H1 (cell line): Measurements from ENCODE around the gene SLC24A3. TPM values are rescaled to one million over a fixed set of nuclear protein-coding genes. Genes with fewer than 3 reads are reported as not detected.
A peak's percentile ranks its signal among the peaks of the same experiment; 100 is the strongest.

Experiments used
- CTCF ChIA-PET: fragments of 300-600 bp; sonication (Branson Sonifier 250); formaldehyde crosslinking; loops from one replicate; lab custom pipeline; 2021; ENCODE audit not compliant: partially characterized antibody; lab: Charles Lee
- POLR2A ChIA-PET: fragments of 300-600 bp; sonication (Branson Sonifier 250); formaldehyde crosslinking; loops from one replicate; lab custom pipeline; 2021; ENCODE audit warnings: inconsistent platforms; ENCODE audit not compliant: partially characterized antibody; lab: Charles Lee
- DNase-seq, 2 experiments: peaks; one replicate each; pipeline versions ENCODE4 v3.0.0 to v3.0.0-alpha.2; 2010 to 2022; ENCODE audit warnings: low spot score in 2 of 2, low read depth in 1 of 2, mixed read lengths in 1 of 2
- FAIRE-seq: peaks from 2 replicates; lab custom pipeline; 2011; peaks lifted over from hg19 to GRCh38; lab: Jason Lieb, UNC
- H2AFZ ChIP-seq: 2 replicates; pipeline ENCODE4 v1.8.1; 2012; ENCODE audit warnings: low read length, inconsistent platforms
- H2AK5ac ChIP-seq: 2 replicates; pipeline ENCODE4 v1.6.1; 2013; ENCODE audit warnings: low read depth, low read length
- H2BK120ac ChIP-seq: replicated peaks from 2 replicates; pipeline ENCODE3; 2013; ENCODE audit warnings: low read depth, low read length, inconsistent platforms
- H2BK12ac ChIP-seq: 2 replicates; pipeline ENCODE4 v1.6.1; 2013; ENCODE audit warnings: low read depth, low read length
- H2BK15ac ChIP-seq: 2 replicates; pipeline ENCODE4 v1.6.1; 2013; ENCODE audit warnings: low read length
- H2BK20ac ChIP-seq: 2 replicates; pipeline ENCODE4 v1.6.1; 2013; ENCODE audit warnings: low read length
- H2BK5ac ChIP-seq: 2 replicates; pipeline ENCODE4 v1.6.1; 2013; ENCODE audit warnings: low read depth, low read length
- H3K14ac ChIP-seq: 2 replicates; pipeline ENCODE4 v1.6.1; 2013; ENCODE audit warnings: inconsistent platforms; ENCODE audit not compliant: insufficient read length
- H3K18ac ChIP-seq: 2 replicates; pipeline ENCODE4 v1.6.1; 2013; ENCODE audit warnings: low read length; ENCODE audit errors: extremely low read depth
- H3K23ac ChIP-seq: 2 replicates; pipeline ENCODE4 v1.6.1; 2013; ENCODE audit warnings: inconsistent platforms; ENCODE audit not compliant: insufficient read length
- H3K23me2 ChIP-seq: 2 replicates; pipeline ENCODE4 v1.6.1; 2013; ENCODE audit warnings: low read depth, low read length
- H3K27ac ChIP-seq: 2 replicates; pipeline ENCODE4 v1.6.1; 2011; ENCODE audit warnings: low read depth, low read length, inconsistent platforms
- H3K27me3 ChIP-seq, 4 experiments: replicated peaks in 1 of 4; 1 replicate in 1 of 4; 2 replicates in 3 of 4; pipeline versions ENCODE4 v1.6.1 to v1.8.1; 2011 to 2013; ENCODE audit warnings: low read length in 3 of 4, mild to moderate bottlenecking in 3 of 4, inconsistent platforms in 2 of 4, mixed read lengths in 2 of 4, moderate library complexity in 1 of 4; ENCODE audit not compliant: control insufficient read depth in 3 of 4, insufficient read depth in 3 of 4; ENCODE audit errors: extremely low read depth in 1 of 4
- H3K36me3 ChIP-seq, 4 experiments: 2 replicates each; pipeline versions ENCODE4 v1.6.1 to v1.8.1; 2011 to 2013; ENCODE audit warnings: mild to moderate bottlenecking in 4 of 4, low read length in 3 of 4, moderate library complexity in 2 of 4, control low read depth in 1 of 4, inconsistent platforms in 1 of 4; ENCODE audit not compliant: insufficient read depth in 4 of 4, control insufficient read depth in 2 of 4
- H3K4ac ChIP-seq: replicated peaks from 2 replicates; pipeline ENCODE3; 2013; ENCODE audit warnings: low read length, low read depth, mixed read lengths, inconsistent platforms; ENCODE audit not compliant: insufficient read length
- H3K4me1 ChIP-seq, 4 experiments: replicated peaks in 1 of 4; 1 replicate in 1 of 4; 2 replicates in 3 of 4; pipeline versions ENCODE4 v1.6.1 to v1.8.1; 2011 to 2013; ENCODE audit warnings: low read length in 3 of 4, inconsistent platforms in 2 of 4, mixed read lengths in 1 of 4; ENCODE audit not compliant: insufficient read depth in 4 of 4, control insufficient read depth in 3 of 4
- H3K4me2 ChIP-seq, 2 experiments: 2 replicates each; pipeline versions ENCODE4 v1.6.1 to v1.8.1; 2011 to 2013; ENCODE audit warnings: low read depth in 2 of 2, low read length in 2 of 2, control low read depth in 1 of 2, inconsistent platforms in 1 of 2, mild to moderate bottlenecking in 1 of 2; ENCODE audit not compliant: insufficient read depth in 1 of 2
- H3K4me3 ChIP-seq, 4 experiments: fragments of 200-600, 300-600 bp in 1 of 4; sonication (generic), shearing (Covaris generic), sonication (Bioruptor Twin) in 1 of 4; 2 replicates each; pipeline versions ENCODE4 v1.5.1 to v1.8.1; 2011 to 2016; ENCODE audit warnings: low read length in 4 of 4, low read depth in 3 of 4, control low read depth in 2 of 4, inconsistent platforms in 2 of 4, mild to moderate bottlenecking in 2 of 4, mixed read lengths in 1 of 4, moderate library complexity in 1 of 4; ENCODE audit not compliant: insufficient read depth in 2 of 4; ENCODE audit errors: extremely low read depth in 1 of 4
- H3K56ac ChIP-seq: replicated peaks from 2 replicates; pipeline ENCODE3; 2013; ENCODE audit warnings: low read depth, mild to moderate bottlenecking, mixed read lengths, low read length, inconsistent platforms; ENCODE audit not compliant: insufficient read length
- H3K79me1 ChIP-seq: 2 replicates; pipeline ENCODE4 v1.6.1; 2013; ENCODE audit warnings: low read depth, low read length, control low read depth
- H3K79me2 ChIP-seq, 2 experiments: 2 replicates each; pipeline versions ENCODE4 v1.6.1 to v1.8.1; 2012 to 2013; ENCODE audit warnings: low read length in 2 of 2, mild to moderate bottlenecking in 2 of 2, inconsistent platforms in 1 of 2; ENCODE audit not compliant: insufficient read depth in 2 of 2, control insufficient read depth in 1 of 2
- H3K9ac ChIP-seq, 4 experiments: replicated peaks in 1 of 4; 1 replicate in 1 of 4; 2 replicates in 3 of 4; pipeline versions ENCODE4 v1.6.1 to v1.8.1; 2011 to 2013; ENCODE audit warnings: low read depth in 3 of 4, low read length in 3 of 4, control low read depth in 2 of 4, mild to moderate bottlenecking in 2 of 4, moderate library complexity in 2 of 4, inconsistent platforms in 1 of 4; ENCODE audit errors: extremely low read depth in 1 of 4
- H3K9me3 ChIP-seq, 2 experiments: 2 replicates each; pipeline versions ENCODE4 v1.6.1 to v1.8.1; 2012 to 2013; ENCODE audit warnings: mild to moderate bottlenecking in 2 of 2, moderate library complexity in 2 of 2, control low read depth in 1 of 2, inconsistent platforms in 1 of 2, low read depth in 1 of 2, low read length in 1 of 2, mixed read lengths in 1 of 2; ENCODE audit not compliant: insufficient read depth in 2 of 2
- H4K20me1 ChIP-seq, 2 experiments: replicated peaks in 1 of 2; 2 replicates each; pipeline versions ENCODE3 to v1.8.1; 2011 to 2013; ENCODE audit warnings: inconsistent platforms in 2 of 2, low read length in 2 of 2, mild to moderate bottlenecking in 1 of 2; ENCODE audit not compliant: insufficient read depth in 2 of 2, control insufficient read depth in 1 of 2
- H4K5ac ChIP-seq: 2 replicates; pipeline ENCODE4 v1.6.1; 2013; ENCODE audit warnings: low read length, low read depth, mixed read lengths, inconsistent platforms; ENCODE audit not compliant: insufficient read length
- H4K8ac ChIP-seq: 2 replicates; pipeline ENCODE4 v1.8.0; 2013; ENCODE audit warnings: mild to moderate bottlenecking, moderate library complexity, low read length, inconsistent platforms; ENCODE audit not compliant: insufficient read depth; ENCODE audit errors: extremely low read depth
- H4K91ac ChIP-seq: replicated peaks from 2 replicates; pipeline ENCODE3; 2013; ENCODE audit warnings: low read length, mixed read lengths, inconsistent platforms; ENCODE audit not compliant: insufficient read length
- ASH2L ChIP-seq: fragments of 200-600, 300-600 bp; sonication (generic); IDR thresholded peaks from one replicate; pipeline ENCODE4 v1.7.1; 2017; ENCODE audit warnings: low read length
- CBX5 ChIP-seq: fragments of 300-800, 300-1000 bp; sonication (generic); IDR thresholded peaks from 2 replicates; pipeline ENCODE4 v1.7.1; 2016; ENCODE audit warnings: antibody characterized with exemption, low read length, low read depth
- CHD2 ChIP-seq: IDR thresholded peaks from 2 replicates; pipeline ENCODE4 v1.6.1; 2012; ENCODE audit warnings: low read length, improper control_type of control experiment
- FOSL1 ChIP-seq: IDR thresholded peaks from 2 replicates; pipeline ENCODE4 v1.6.1; 2011; ENCODE audit warnings: mild to moderate bottlenecking, low read depth, low read length, moderate library complexity; ENCODE audit not compliant: insufficient read depth
- NANOG ChIP-seq: IDR thresholded peaks from 2 replicates; pipeline ENCODE4 v1.6.1; 2011; ENCODE audit warnings: low read length, low read depth, mild to moderate bottlenecking, inconsistent platforms; ENCODE audit not compliant: insufficient read depth, poor library complexity, severe bottlenecking
- PHF8 ChIP-seq: fragments of 200-600 bp; sonication (generic); conservative IDR thresholded peaks from 2 replicates; pipeline ENCODE4 v1.7.1; 2012; ENCODE audit warnings: low read depth, mild to moderate bottlenecking, inconsistent platforms, low read length, moderate library complexity
- POU5F1 ChIP-seq: IDR thresholded peaks from 2 replicates; pipeline ENCODE4 v1.6.1; 2011; ENCODE audit warnings: low read depth, mild to moderate bottlenecking, low read length, moderate library complexity
- RXRA ChIP-seq: IDR thresholded peaks from 2 replicates; pipeline ENCODE4 v1.6.1; 2011; ENCODE audit warnings: low read depth, mild to moderate bottlenecking, low read length, moderate library complexity; ENCODE audit not compliant: insufficient read depth
- WGBS, 2 experiments: shearing (Covaris generic) in 1 of 2; methylation state at CpG; one replicate each; pipeline versions ENCODE4 v1.1.6 to v1.1.7; 2013 to 2015; ENCODE audit warnings: low lambda C conversion rate in 2 of 2, mixed read lengths in 2 of 2, inconsistent platforms in 1 of 2, low coverage in 1 of 2, missing lambda C conversion rate in 1 of 2; ENCODE audit not compliant: insufficient replicate concordance in 2 of 2, insufficient coverage in 1 of 2, insufficient read length in 1 of 2; ENCODE audit errors: extremely low coverage in 1 of 2, missing lambda C conversion rate in 1 of 2; 5-methylcytosine and 5-hydroxymethylcytosine counted together
- polyA plus RNA-seq, 7 experiments: library from polyadenylated mRNA; depleted of rRNA in 3 of 7; stranded (reverse) in 5 of 7; unstranded in 2 of 7; fragments of >200 nt in 5 of 7; fragments of 200-250 nt in 2 of 7; gene quantifications; 1 replicate in 5 of 7; 2 replicates in 1 of 7; 4 replicates in 1 of 7; pipeline versions ENCODE4 v1.2.1 to v1.2.3, GENCODE V29; 2011 to 2013; ENCODE audit warnings: missing spikeins in 2 of 7, mixed read lengths in 2 of 7
- total RNA-seq: library from RNA; stranded (reverse); fragmentation: NEBNext Ultra II Directional; extraction: Animal tissue kit (Norgen Biotek cat#: 25700); gene quantifications from 2 replicates; pipeline ENCODE4 v1.2.1, GENCODE V29; 2021

Gene SLC24A3
- total and polyA plus RNA-seq, 2 of the 8 experiments (the other 6 are each of a cell fraction or from before 2014, with no cell fraction given): 4.5 to 6.3 TPM

DNA sequence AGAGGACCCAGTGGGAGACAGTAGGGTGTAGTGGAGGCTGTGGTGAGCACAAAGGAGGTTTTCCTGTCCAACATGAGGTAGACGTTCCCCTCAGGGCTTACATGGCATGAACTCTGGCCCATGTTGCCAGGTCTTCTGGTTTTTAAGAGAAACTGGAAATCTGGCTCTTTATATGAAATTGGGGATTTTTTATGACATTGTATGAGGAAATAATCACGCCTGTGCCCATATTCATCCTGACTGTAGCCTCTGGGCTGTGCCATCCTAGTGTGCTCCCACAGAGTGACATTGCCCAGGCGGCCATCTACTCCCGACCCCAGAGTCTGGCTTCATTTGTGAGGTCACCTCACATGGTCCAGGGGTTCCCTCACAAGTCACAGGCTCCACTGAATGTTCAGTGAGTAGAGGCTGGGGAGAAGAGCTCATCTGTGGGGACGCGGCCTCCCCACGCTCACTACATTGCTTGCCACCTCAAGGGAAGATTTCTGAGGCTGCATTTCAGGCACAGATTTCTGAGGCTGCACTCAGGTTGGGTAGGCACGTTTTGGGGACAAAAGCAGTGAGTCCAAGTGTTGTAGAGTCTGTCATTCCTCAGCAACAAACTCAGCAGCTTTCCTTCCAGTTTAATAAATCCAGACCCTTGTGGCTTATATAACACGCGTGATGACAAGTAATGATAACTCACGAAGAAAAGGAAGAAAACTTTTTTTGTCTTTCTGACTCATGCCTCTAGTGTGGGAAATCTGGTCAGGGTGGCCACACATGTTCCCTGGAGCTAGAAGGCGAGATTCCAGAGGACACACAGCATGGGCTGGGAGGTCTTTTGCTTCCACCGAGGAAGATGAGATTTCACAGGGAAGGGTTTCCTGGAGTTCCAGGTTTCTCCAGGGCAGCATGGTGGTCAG is 41.7 kb downstream of the SLC24A3 start:
- Histone ChIP-seq H2AK5ac (no peak overlapping the region), H3K4me2 (no peak overlapping the region), H4K5ac (no peak overlapping the region), H2BK120ac (no peak overlapping the region), H3K79me2 (no peaks in the 10 kb centered on the region), H2BK15ac (no peak overlapping the region), H3K27ac (no peak overlapping the region), H2AFZ (no peak overlapping the region), H3K4me3 (no peak overlapping the region), H3K36me3 (no peaks in the 10 kb centered on the region), H3K56ac (no peak overlapping the region), H3K79me1 (no peaks in the 10 kb centered on the region; the same call in 1 of the 2 replicates), H3K9ac (no peak overlapping the region), H2BK5ac (no peak overlapping the region), H4K91ac (no peak overlapping the region), H3K9me3 (no peaks in the 10 kb centered on the region), H3K4ac (no peak overlapping the region), H4K8ac (no peak overlapping the region), H3K23me2 (no peaks in the 10 kb centered on the region), H3K14ac (no peak overlapping the region)
- FAIRE-seq (no peak), DNase-seq (peak in 1 of 2 experiments; percentile 24)
- WGBS, 2 experiments: 90% methylated on average over 13 of the region's 13 CpGs; no CpG with 5 or more reads in 1 of the 2 experiments
- POLR2A ChIA-PET: no interaction called here
- TF ChIP-seq ASH2L (no peak), FOSL1 (no peak), CHD2 (no peak), NANOG (no peak), PHF8 (no peak), RXRA (no peak), CBX5 (no peak), POU5F1 (no peak)
- TF ChIP-seq, all 59 proteins: peak for 0
- no peaks in the 10 kb centered on the region for H4K20me1 ChIP-seq
- H3K4me1 ChIP-seq: no peaks in the 10 kb centered on the region
- H2BK12ac ChIP-seq: no peak overlapping the region
- no peak overlapping the region for H3K18ac ChIP-seq
- H2BK20ac ChIP-seq: no peak overlapping the region
- H3K23ac ChIP-seq: no peak overlapping the region
- H3K27me3 ChIP-seq: no peaks in the 10 kb centered on the region
- CTCF ChIA-PET: interaction anchor here (0.7 kb wide), 1 partner anchor 37 kb away, joined by 3 read pairs; no protein-coding TSS in a partner anchor
